ENCODE results near the gene CSF2RB.

- no peak for TF ChIP-seq POLR2A (IDR thresholded peaks at IDR 0.05; ENCODE audit: low read length)
- TF ChIP-seq GATA1 (IDR thresholded peaks at IDR 0.05; ENCODE audit: low read depth, low read length): no peak
These were observed 37.7 kb upstream of the CSF2RB start for GRCh38 chr22:36875741-36876140.
